HG03457 (cell line): ENCODE measurements around the gene YWHAG.
"Not testable (repeated sequence)": the region's sequence is repeated elsewhere in the genome, so short reads cannot be mapped to it uniquely, and the experiment has no call there.

ENCODE experiments used
- ATAC-seq: cut with Tn5 transposase; IDR thresholded peaks from one replicate; pipeline ENCODE4 v1.9.1; 2021; ENCODE audit warnings: moderate number of reproducible peaks; ENCODE audit not compliant: unreplicated experiment

The YWHAG gene

DNA sequence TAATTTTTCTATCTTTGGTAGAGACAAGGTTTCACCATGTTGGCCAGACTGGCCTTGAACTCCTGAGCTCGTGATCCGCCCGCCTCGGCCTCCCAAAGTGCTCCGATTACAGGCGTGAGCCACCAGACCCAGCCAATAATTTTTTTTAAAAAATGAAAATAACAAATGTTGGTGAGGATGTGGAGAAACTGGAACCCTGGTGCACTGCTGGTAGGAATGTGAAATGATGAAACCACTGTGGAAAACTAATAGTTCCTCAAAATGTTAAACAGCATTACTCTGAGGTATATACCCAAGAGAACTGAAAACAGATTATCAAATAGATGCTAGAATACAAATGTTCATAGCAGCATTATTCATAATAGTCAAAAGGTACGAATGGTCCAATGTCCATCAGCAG, 23.0 kb upstream of the YWHAG start:
- ATAC-seq: no peak

DNA sequence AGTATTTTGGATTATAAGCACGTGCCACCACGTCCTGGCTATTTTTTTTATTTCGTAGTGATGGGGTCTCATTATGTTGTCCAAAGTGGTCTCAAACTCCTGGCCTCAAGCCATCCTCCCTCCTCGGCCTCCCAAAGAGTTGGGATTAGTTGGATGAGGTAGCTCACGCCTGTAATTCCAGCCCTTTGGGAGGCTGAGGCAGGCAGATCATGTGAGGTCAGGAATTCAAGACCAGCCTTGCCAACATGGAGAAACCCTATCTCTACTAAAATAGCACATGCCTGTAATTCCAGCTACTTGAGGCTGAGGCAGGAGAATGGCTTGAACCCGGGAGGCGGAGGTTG, 21.8 kb upstream of the YWHAG start:
- no peak for ATAC-seq

DNA sequence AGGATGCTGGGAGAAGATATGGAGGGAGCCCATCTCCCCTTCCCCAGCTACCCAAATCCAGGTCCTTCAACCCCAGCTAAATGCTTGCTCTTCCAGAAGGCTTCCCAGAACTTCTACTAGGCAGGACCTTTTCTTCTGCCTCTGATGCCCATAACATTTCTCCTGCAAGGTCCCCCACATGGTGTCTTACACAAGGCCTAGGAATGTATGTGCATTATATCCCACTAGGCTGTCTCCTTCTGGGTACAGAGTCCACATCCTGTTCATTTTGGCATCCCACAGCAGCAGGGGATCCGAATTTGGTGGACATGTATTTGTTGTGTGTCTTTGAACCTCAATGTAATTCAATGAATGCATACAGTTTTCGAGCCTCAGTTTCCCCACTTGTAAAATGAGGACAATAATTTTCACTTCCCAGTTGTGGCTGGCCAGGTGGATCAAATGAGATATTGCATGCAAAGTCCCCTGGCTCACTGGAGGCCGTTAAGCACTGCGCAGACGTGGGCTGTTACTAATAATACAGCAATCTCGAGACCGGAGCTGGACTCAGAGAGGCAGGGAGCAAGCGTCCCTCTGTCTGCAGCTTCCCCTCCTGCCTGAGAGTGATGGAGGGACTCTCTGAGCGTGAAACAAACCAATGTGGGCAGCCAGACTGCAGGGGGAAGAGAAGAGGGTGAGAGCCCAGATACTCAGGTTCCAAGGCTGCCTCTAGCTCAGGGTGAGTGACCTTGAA, 18.6 kb upstream of the YWHAG start:
- no peak for ATAC-seq

- no peak for ATAC-seq
Observed at GRCh38 chr7:76375251-76375650, 16.5 kb upstream of the YWHAG start.

DNA sequence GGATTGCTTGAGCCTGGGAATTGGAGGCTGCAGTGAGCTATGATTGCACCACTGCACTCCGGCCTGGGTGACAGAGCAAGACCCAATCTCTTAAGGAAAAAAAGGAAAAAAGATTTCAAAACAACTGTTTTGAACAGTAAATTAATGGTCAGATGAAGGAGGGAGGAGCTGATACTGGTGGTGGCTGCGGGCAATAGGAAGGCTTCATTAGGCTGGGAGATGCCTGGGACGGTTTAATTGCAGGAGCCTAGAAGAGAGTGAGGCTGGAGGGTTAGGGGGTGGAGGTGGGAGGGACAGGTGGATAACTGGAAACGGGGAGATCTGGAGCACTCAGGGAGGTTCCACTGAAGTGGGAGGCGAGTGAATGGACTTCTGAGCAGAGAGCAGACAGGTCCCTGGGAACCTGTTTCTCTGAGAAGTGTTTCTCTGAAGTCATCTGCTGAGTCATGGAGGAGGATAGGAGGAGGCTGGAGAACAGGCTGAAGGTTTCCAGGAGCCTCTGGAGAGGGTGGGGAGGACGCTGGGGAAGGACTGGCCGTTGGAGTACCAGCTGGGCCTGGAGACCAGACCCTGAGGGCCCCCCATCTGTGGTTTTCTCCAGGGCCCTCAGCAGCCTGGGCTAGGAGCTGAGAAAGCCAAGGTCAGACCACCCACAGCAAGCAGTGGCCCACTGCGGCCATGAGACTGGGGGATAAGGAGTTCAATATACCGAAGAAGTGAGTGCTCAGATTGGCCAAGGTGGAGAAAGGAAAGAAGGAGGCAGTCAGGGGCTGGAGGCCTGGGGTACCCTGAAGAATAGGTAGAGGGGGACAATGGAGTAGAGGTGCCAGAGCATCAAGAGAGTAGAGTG, 14.4 kb upstream of the YWHAG start:
- ATAC-seq: no peak

GRCh38 chr7:76371396-76371795, 12.6 kb upstream of the YWHAG start:
- ATAC-seq: no peak

- no peak for ATAC-seq
Observed at GRCh38 chr7:76369018-76369417, 10.2 kb upstream of the YWHAG start.

DNA sequence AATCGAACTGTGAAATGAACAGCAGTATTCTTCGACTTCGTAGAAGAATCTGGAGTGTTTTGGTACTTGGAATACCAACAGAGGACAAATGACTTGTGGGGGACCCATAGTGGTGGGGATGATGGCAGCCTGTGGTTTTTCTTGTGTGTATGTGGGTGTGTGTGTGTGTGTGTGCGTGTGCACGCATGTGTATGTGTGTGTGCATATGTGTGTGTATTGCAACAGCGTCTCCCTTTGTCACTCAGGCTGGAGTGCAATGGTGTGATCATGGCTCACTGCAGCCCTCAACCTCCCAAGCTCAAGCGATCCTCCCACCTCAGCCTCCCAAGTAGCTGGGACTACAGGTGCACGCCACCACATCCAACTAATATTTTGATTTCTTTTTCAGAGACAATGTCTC, 9.4 kb upstream of the YWHAG start:
- ATAC-seq: no peak

- no peak for ATAC-seq
Observed at GRCh38 chr7:76364198-76364584, 5.4 kb upstream of the YWHAG start.

GRCh38 chr7:76363754-76364153, 5.0 kb upstream of the YWHAG start:
- ATAC-seq: not testable (repeated sequence)

DNA sequence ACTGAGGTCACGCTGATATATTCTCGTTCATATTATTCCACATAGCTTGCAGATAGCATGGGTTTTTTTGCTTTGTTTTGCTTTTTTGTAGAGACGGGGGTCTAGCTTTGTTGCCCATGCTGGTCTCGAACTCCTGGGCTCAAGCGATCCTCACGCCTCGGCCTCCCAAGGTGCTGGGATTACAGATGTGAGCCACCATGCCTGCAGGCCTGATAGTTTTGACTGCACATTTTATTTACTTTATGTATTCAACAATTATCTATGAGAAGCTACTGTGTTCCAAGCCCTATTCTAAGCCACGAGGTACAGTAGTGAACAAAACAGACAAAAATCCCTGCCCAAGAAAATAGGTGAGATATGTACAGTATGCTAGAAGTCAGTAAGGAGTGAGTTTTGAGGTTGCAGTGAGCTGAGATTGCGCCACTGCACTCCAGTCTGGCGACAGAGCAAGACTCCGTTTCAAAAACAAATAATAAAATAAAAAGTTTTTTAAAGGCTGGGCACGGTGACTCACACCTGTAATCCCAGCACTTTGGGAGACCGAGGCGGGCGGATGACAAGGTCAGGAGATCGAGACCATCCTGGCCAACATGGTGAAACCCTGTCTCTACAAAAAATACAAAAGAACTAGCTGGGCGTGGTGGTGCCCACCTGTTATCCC, 1.3 kb upstream of the YWHAG start:
- ATAC-seq: no peak

GRCh38 chr7:76359111-76359977, 553 bp upstream of the YWHAG start:
- ATAC-seq: peak; percentile 80

GRCh38 chr7:76358011-76358480, 745 bp downstream of the YWHAG start:
- ATAC-seq: no peak

DNA sequence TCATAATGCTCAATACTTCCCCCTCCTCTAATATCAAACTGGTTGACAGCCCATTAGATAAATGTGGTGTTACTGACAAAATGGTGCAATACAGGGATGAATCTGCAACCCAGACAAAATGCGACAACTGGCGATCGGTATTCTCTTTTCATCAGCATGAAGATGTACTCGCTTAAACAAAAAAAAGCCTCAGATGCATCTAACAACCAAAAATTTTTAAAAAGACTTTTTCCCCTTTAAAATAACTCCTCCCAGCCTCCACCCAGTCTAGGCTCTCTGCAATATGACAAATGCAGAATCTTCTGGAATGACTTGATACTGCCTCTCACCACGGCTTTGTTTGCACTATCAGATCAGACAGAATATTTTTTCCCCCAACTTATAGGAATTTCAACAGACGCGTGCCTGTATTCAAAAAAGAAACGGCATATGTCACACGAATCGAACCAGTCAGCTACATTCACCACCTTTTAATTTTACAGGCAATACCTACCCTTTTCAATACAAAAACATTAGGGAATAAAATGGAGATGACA, 1.2 kb downstream of the YWHAG start:
- no peak for ATAC-seq

DNA sequence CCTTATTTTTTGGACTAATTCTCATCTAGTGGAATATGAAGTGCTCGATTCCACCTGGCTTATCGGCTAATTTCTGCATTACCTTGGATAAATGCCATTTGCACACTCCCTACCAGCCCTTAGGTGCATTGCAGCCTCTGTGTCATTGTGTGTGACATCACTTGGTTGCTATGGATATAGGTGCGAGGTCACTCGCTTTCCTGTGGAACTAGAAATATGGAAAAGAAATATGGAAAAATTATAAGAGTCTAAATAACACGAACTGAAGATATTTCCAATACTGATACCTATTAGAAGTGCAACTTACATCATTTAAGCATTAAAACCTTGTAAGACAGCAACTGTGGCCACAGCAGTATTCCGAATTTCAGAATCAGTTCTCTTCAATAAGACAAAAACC, 2.0 kb downstream of the YWHAG start:
- ATAC-seq: no peak

GRCh38 chr7:76356115-76356514, 2.7 kb downstream of the YWHAG start:
- no peak for ATAC-seq

- ATAC-seq: no peak
Observed at GRCh38 chr7:76354981-76355730, 3.6 kb downstream of the YWHAG start.

- no peak for ATAC-seq
Observed at GRCh38 chr7:76354516-76354915, 4.3 kb downstream of the YWHAG start.

GRCh38 chr7:76353744-76354143, 5.0 kb downstream of the YWHAG start:
- no peak for ATAC-seq

DNA sequence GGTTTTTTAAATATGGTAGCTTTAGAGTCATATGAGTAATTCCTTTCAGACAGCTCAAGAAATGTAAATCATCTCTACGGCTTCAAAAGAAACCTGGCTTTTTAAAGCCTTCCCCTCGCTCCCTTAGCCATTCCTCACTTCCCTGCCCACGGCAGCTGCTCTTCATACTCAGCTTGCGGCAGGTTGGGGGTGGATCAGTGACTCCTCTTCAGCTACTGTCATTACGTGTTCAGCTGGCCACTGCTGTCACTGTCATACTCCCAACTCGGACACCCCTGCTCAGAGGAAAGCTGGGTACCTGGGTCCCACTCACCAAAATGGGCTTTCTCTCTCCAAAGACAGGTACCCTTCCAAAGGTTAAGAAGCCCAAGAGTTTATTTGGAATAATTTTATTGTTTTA, 6.6 kb downstream of the YWHAG start:
- no peak for ATAC-seq
